GM21367 (cell line): ENCODE data around the gene NLGN2.

Source experiments
- ATAC-seq: cut with Tn5 transposase; IDR thresholded peaks from one replicate; pipeline ENCODE4 v1.9.1; 2021; ENCODE audit not compliant: unreplicated experiment

The NLGN2 gene

DNA sequence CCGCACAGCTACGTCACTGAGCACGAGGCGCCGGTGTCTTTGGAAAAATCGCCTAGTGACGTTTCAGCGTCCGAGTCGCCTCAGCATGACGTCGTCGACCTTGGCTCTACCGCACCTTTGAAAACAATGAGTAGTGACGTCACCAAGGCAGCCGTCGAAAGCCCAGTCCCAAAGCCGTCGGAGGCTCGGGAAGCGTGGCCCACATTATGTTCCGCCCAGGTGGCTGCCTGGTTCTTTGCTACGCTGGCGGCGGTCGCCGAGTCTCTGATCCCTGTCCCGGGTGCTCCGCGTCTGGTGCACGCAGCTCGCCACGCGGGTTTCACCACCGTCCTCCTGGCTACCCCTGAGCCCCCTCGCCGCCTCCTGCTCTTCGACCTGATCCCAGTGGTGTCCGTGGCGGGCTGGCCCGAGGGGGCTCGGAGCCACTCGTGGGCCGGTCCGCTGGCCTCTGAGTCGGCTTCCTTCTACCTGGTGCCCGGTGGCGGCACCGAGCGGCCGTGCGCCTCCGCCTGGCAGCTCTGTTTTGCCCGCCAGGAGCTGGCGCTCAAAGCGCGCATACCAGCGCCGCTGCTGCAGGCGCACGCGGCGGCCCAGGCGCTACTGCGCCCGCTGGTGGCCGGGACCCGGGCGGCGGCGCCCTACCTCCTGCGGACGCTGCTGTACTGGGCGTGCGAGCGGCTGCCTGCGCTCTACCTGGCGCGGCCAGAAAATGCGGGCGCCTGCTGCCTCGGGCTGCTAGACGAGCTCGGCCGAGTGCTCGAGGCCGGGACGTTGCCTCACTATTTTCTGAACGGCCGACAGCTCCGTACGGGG is 29.1 kb downstream of the NLGN2 start:
- no peak for ATAC-seq

DNA sequence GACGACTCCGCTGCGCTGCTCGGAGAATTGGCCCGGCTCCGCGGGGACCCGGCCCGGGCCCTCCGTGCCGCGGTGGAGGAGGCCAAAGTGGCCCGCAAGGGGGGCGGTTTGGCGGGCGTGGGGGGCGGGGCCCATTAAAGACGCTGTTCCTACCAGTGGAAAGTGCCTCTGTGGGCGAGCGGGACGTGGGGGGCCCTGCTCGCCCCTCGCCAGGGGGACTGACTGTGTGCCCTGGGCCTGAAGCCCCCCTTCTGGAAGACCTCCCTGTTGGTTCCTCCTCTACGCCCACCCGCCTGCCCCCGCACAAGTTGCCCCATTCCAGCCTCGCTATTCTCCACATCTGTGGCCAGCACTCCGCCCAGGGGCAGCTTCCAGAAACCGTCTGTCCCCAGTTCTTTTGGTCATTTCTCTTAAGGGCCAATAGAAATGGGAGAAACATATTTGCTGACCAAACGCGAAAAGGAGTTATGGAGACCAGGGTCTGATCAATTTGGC is 29.8 kb downstream of the NLGN2 start:
- no peak for ATAC-seq

DNA sequence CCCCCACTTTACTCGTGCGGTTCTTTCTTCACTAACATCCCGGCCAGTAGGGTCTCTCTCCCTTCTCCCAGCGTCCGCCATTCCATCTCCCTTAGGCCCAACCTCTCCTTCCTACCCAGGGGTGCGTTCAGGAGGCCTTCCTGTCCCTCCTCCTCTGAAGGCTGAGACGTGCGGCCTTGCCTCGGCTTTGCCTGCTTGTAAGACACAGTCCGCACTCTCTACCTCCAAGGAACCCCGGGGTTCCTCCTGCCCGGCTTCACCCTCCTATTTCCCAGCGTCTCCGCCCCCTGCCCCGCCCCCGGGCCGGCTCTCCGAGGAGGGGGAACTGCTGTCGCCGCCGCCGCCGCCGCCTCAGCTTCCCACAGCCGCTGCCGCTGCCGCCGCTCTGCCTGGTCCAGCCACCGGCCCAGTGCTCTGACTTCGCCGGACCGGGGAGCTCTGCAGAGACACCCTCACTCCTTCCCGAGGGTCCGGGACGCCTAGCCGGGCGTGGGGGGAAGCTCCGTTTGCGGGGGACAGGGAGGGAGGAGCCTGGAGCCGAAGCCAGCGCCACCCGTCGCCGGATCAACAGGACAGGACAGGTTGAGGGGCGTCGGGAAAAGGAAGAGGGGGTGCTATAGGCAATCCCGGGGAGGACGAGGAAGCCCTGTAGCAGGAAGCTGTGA is 30.4 kb downstream of the NLGN2 start:
- no peak for ATAC-seq

DNA sequence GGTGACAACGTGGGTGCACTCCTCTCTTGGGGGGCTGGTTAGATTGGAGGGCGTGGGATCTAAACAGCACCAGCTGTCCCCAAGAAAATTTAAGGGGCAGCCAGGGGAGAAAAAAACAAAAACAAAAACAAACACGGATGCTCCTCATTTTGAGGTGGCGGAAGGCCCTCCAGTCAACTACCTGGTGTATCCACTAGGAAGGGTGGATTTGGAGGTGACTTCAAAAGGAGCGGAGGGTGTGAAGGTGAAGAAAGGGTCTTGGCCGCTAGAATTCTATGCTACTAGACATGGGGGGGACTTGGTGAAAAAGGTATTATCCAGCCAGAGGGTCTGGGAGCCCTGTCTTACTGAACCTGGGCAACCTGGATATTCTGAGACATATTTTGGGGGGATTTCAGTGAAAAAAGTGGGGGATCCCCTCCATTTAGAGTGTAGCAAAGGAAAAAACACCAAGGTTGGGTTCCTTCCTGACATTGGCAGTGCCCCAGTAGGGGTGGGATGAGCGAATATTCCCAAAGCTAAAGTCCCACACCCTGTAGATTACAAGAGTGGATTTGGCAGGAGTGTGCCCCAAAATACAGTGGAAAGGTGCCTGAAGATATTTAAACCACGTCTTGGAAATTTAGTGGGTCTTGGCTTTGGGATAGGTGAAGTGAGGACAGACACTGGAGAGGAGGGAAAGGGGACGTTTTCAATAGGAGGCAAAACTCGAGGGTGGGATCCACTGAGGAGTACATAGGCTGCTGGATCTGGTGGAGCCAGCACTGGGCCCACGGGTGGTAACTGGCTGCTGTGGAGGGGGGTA is 31.2 kb downstream of the NLGN2 start:
- no peak for ATAC-seq

DNA sequence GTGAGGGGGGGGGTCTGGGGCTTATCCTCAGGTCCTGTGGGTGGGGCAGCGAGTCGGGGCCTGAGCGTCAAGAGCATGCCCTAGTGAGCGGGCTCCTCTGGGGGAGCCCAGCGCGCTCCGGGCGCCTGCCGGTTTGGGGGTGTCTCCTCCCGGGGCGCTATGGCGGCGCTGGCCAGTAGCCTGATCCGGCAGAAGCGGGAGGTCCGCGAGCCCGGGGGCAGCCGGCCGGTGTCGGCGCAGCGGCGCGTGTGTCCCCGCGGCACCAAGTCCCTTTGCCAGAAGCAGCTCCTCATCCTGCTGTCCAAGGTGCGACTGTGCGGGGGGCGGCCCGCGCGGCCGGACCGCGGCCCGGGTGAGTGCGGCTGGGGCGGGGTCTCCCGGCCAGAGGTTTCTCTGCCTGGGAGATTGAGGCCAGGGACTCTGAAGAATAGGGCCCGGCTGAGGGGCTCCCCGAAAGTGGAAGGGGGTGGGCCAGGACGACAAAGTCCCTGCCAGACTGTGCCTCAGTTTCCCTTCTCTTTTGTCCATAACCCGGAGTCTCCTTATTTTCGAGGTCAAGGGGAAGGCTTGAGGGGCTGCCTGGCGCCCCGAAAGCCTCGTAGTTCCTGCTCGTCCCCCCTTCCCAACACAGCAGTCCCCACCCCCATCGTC is 31.9 kb downstream of the NLGN2 start, which contains the start of gene FGF11:
TSS of gene FGF11 (plus strand) at position 51 of the 651 bp plus-strand sequence. CDS start at position 160, 109 bp downstream.
- ATAC-seq: no peak

DNA sequence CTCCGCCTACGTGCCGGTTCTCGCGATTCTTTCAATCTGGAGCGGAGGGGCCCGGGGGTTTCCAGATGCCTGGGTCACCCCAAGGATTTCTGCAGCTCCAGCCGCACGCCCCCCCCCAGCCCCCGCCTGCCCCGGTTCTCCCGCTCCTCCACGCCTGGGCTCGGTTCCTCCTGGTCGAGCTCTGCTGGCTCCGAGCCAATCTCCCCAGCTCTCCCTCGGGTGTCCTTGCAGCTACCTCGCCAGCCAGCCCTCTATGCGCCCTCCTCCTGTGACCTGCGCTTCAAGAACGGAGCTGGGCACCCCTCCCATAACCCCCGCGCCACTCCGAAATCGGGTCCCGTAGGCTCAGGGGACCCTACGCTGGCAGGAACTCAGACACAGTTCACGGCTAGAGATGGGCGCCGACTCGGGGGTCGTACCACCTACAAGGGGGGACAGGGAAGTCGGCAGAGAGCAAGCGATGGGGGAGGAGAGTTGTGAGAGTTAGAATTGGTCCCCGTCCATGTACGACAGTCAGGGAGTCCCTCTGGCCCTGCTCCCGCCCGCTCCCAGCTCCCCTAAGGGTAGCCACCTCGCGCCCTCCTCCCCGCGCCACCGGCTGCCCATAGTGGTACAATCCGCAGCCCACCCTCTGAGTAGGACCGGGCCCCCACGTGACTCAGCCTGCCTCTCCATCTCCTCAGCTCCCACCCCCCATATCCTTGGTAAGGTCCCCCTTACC is 32.6 kb downstream of the NLGN2 start:
- ATAC-seq: no peak

DNA sequence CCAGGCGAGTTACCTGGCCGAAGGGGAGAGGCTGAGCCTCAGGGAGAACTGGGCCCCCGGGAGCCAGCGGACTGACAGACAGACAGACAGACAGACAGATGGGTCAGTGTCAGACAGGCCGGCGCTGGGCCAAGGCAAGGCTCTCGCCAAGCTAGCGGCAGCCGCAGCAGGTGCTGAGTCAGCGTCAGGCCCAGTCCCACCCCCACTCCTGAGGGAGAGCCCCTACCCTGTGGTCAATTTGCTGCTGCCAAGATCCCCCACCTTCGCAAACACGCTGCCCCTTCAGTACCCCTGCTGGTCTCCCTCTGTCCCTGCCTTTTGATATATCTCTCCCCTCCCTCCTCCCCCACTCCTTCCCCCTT is 33.2 kb downstream of the NLGN2 start:
- ATAC-seq: no peak

DNA sequence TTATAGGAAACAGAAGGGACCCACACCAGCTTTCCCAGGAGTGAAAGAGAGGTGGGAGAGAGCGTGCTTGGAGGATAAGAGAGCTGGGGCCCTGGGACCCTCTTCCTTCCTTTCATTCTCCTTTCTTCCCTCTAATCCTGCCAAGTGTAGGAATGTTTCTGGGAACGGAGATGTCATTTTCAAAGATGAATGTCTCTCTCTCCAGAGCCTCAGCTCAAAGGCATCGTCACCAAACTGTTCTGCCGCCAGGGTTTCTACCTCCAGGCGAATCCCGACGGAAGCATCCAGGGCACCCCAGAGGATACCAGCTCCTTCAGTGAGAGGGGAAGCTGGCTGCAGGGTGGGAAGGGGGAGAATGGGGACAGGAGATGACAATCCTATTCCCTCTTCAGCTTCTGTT is 33.6 kb downstream of the NLGN2 start:
- no peak for ATAC-seq

DNA sequence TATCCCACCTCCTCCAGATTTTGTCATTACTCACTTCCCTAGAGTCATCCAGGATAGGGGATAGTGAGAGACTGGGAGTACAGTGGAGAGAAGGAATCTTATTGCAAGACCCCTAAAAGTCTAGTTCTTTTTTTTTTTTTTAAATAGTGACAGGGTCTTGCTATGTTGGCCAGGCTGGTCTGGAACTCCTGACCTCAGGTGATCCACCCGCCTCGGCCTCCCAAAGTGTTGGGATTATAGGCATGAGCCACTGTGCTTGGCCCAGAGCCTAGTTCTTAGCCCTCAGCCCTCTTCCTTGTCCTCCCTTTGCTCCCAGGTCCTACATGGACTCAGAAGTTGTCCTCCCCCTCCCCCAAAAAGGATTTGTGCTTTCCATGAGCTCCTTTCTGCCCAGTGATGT is 34.5 kb downstream of the NLGN2 start:
- ATAC-seq: no peak

DNA sequence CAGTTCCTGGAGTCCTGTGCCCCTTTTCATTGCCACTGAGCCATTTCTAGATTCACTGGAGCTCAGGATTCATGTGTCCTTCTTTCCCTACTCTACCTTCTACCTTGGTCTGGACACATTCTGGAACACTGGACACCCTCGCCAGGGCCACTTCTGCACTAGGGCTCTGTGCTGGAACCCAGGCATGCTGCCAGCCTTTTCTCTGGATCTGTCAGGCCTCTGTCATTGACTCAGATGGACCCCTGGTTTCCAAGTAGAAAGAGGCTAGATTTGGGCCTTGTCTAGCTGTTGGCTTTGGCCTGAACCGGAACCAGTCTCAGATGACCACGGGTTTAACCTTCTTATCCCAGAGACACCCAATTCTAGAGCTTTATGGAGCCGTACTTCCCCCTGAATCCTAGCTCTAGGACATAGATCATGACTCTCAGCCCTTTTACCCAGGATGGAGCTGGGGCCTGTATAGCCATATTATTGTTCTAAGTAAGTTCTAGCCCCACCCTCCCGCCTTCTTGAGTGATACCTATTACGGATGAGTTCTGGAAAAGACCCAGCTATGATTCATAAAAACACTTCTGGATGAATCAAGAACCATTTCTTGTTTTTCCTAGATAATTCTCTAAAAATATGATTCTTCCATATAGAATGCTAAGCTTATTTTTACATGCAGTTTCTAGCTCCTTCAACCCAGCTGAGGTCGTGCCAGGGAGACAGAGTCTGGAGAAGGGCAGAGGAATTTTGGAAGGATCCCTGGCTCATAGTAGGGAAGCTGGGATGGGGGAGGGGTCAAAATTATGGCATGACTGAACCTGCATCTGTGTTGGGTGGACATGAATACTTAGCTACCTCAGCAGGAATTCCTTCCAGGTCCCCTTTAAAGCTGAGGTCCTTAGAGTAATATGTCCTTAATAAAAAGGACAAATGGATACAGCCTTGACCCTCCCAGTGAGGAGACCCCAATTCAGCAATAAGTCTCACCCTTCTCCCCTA is 36.1 kb downstream of the NLGN2 start:
- no peak for ATAC-seq

DNA sequence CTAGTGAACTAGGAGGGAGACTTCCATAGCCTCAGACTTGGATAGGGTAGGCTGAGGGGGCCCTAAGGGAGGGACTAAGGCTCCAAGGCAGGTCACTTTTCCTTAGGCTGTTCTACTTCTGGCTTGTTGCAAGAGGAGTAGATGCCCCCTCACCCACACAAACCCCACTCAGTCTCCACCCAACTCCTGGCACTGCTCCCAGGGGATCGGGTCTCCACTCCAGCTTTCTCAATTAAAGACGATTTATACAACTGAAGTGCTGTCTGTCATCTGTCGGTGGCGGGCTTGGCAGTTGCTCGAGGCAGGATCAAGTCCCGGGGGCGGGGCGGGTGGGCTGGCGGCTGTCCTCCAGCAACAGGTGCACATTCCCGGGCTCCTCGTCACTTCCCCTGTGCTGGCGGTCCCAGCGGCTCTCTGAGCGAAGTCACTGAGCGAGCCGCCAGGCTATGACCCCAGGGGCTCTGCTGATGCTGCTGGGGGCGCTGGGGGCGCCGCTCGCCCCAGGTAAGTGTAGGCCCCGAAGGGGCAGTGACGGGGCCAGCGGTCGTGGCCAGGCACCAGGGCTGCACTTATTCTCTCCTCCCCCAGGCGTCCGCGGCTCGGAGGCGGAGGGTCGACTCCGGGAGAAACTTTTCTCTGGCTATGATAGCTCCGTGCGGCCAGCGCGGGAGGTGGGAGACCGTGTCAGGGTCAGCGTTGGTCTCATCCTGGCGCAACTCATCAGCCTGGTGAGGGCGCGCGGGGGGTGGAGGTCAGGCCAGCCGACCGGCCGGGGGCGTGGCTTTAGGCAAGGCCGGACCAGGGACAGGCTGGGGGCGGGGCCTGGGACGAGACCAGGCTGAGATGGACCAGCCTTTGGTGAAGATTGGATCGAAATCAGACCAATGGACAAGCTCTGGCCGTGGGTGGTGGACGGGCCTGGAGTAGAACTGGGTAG is 37.3 kb downstream of the NLGN2 start, which contains the start of gene CHRNB1:
TSS of gene CHRNB1 (plus strand) at position 380 of the 937 bp plus-strand sequence. CDS start at position 447, 67 bp downstream.
- no peak for ATAC-seq

DNA sequence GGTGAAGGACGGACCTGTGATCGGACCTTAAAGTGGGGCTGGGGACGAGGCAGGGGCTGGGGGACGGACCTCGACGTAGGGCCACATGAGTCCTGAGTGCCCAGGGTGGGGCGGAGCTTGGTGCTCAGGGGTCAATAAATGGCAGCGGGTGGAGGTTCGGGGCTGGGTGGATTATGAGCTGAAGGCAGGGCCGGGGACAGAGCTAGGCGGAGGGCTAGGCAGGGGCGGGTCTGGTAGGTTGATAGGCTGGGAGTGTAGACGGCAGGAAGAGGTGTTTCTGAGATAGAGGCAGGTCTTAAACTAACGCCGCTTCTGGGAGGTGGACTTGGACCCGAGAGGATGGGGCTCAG is 37.9 kb downstream of the NLGN2 start:
- no peak for ATAC-seq

DNA sequence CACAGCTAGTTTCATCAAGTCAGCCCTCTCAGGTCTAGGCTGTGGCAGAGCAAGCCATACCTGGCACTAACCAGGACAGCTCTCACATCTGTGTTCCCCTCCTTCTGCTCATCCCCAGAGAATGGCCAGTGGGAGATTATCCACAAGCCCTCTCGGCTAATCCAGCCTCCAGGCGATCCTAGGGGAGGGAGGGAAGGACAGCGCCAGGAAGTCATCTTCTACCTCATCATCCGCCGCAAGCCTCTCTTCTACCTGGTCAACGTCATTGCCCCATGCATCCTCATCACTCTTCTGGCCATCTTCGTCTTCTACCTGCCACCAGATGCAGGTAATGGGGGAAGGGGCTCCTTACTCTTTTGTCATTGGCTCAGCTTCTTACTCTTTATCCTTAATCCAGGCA is 40.8 kb downstream of the NLGN2 start:
- no peak for ATAC-seq

DNA sequence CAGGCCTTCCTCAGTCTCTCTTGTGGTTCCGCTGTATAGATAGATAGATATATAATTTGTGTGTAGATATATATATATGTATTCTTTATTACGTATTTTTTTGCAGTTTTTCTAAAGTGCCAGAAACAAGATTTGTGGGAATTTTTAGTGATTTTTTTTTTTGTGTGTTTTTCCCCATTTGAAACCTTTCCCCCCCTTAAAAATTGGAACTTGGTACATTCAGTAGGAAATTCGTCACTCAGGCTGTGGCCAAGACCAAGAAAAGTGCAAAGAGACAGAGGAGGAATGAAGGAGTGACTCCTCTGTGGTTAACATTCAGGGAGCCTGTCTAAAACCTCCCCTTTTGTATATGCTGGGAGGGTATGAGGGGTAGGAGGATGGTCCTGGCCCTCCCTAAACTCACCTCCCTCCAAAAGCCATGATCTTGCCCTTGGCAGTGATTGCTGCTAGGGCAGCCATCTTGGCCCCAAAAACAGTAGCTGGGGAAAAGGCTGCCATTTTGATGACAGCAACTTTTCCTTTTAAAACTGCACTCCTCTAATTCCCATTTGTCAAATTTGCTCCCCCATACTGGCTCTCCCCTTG is 52.4 kb downstream of the NLGN2 start:
- ATAC-seq: no peak

DNA sequence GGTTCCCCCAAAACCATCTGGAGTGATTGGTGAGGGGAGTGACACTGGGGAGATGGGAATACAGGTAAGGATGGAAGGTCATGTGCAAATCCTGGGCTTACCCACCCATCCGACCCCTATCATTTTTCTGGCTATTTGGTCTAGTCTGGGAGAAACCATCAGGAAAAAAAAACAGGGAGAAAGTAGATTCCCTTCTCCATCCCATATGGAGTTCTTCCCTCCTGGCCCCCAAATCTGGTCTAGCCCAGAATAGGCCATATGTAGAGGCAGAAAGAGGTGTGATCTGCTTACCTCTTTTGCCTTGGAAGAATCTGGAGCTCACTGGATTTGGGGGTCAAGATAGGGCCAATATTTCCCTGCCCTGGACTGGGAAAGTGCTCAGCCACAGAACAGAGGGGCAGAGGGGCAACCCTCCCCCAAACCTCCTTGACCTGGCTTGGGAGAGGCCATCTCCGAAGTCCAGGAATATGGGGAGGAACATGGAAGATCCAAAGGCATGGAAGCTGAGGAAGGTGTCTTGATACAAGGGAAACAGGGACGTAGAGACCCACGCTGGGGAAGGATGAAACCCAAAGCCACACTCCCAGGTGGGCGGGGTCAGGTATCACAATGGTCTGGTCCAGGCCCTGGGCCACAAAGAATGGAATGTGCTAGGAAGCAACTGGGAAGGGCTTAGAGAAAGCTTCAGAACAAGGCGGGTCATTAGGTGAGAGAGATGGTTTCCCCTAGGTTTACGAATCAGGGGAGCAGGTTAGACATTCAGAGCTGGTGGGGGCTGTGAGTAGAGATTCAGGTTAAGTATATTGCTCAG is 53.4 kb downstream of the NLGN2 start:
- ATAC-seq: no peak

DNA sequence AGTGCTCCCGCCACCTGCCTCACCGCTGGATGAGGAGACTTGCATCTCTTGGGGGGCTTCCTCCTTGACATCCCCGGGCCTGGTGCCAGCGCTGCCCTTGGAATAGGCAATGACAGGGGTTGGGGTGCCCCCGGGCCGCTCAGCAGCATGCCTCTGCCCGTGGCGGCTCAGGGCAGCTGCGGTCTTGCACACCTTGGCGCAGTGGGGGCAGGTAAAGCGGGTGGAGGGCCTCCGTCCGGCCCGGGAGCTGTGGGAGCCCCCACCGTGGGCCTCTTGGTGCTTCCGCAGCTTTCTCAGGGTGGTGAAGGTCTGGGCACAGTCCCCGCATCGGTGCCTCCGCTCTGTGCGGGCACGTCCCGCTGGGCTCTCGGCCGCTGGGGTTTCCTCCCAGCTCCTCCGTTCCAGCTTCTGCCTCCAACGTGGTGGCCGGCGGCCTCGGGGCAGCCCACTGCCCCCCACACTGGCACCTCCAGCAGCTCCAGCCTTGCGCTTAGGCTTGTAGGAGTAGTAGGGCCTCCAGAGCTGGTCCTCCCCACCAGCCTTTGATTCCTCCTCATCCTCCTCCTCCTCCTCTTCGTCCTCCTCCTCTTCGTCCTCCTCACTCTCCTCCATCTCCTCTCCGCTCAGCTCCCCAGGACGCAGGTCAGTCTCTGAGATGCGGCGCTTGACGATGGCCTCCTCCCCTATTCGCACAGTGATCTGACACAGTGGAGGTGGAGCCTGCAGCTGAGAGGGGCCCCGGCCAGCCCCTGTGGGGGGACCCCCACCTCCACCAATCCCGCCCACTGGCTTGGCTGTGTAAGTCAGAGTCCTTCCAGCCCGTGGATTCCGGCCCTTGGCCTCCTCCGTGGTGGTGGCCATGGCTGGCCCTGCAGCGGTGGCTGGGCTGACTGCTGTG is 55.1 kb downstream of the NLGN2 start:
- ATAC-seq: no peak
